ENCODE measurements around the gene MAPKAPK3. TPM values are rescaled to one million over a fixed set of nuclear protein-coding genes. Genes with fewer than 3 reads are reported as not detected.

Gene MAPKAPK3
- polyA plus RNA-seq, 1 donor from 2014 or later = 4.3 TPM

- no peaks in the 10 kb centered on the region for H3K27me3 ChIP-seq (ENCODE audit: insufficient read depth, low read depth, low read length)
- no peaks in the 10 kb centered on the region for H3K9me3 ChIP-seq (ENCODE audit: low read length)
- H3K4me2 ChIP-seq (ENCODE audit: low read length) = no peak overlapping the region
- H3F3A ChIP-seq (ENCODE audit: insufficient read depth, low read length, poor library complexity, severe bottlenecking) = no peaks in the 10 kb centered on the region
- no peak overlapping the region for H3K27ac ChIP-seq (ENCODE audit: low read length)
- H4K20me1 ChIP-seq (ENCODE audit: insufficient read depth) = no peaks in the 10 kb centered on the region
- H3K79me2 ChIP-seq (replicated peaks; ENCODE audit: insufficient read depth, low read length) = no peaks in the 10 kb centered on the region
- H2AFZ ChIP-seq (ENCODE audit: low read depth, low read length) = no peak overlapping the region
- H3K4me3 ChIP-seq (ENCODE audit: low read length) = no peak overlapping the region
- H3K9ac ChIP-seq (ENCODE audit: low read length) = no peak overlapping the region
- TF ChIP-seq SMC3 (conservative IDR thresholded peaks at IDR 0.05; ENCODE audit: poor library complexity) = no peak
- TF ChIP-seq EP300 (conservative IDR thresholded peaks at IDR 0.05; ENCODE audit: poor library complexity, severe bottlenecking) = no peak
- TF ChIP-seq TAF1 (IDR thresholded peaks at IDR 0.05; ENCODE audit: low read depth) = no peak
- TF ChIP-seq REST (IDR thresholded peaks at IDR 0.05; ENCODE audit: borderline replicate concordance) = no peak
- TF ChIP-seq POLR2AphosphoS5 (IDR thresholded peaks at IDR 0.05) = no peak
- TF ChIP-seq EZH2 (IDR thresholded peaks at IDR 0.05; ENCODE audit: borderline replicate concordance, insufficient read depth, low read length, poor library complexity, severe bottlenecking) = no peak
- TF ChIP-seq MXI1 (conservative IDR thresholded peaks at IDR 0.05; ENCODE audit: poor library complexity, severe bottlenecking) = no peak
- no peak for TF ChIP-seq RAD21 (conservative IDR thresholded peaks at IDR 0.05)
- no peak for TF ChIP-seq CTCF (IDR thresholded peaks at IDR 0.05; ENCODE audit: poor library complexity, severe bottlenecking)
- H3K9me2 ChIP-seq (ENCODE audit: insufficient read depth, low read length) = no peaks in the 10 kb centered on the region
- no peaks in the 10 kb centered on the region for H3K36me3 ChIP-seq (ENCODE audit: insufficient read depth, low read length)
These were observed 16.7 kb upstream of the MAPKAPK3 start for GRCh38 chr3:50600141-50600753.

- no peak overlapping the region for H3K27ac ChIP-seq (ENCODE audit: low read length)
- H3F3A ChIP-seq (ENCODE audit: insufficient read depth, low read length, poor library complexity, severe bottlenecking) = no peaks in the 10 kb centered on the region
- no peaks in the 10 kb centered on the region for H3K9me3 ChIP-seq (ENCODE audit: low read length)
- H3K79me2 ChIP-seq (replicated peaks; ENCODE audit: insufficient read depth, low read length) = no peaks in the 10 kb centered on the region
- no peak overlapping the region for H3K4me3 ChIP-seq (ENCODE audit: low read length)
- H3K9ac ChIP-seq (ENCODE audit: low read length) = no peak overlapping the region
- H3K4me2 ChIP-seq (ENCODE audit: low read length) = no peak overlapping the region
- no peaks in the 10 kb centered on the region for H3K27me3 ChIP-seq (ENCODE audit: insufficient read depth, low read depth, low read length)
- H3K36me3 ChIP-seq (ENCODE audit: insufficient read depth, low read length) = no peaks in the 10 kb centered on the region
- H2AFZ ChIP-seq (ENCODE audit: low read depth, low read length) = no peak overlapping the region
- no peaks in the 10 kb centered on the region for H4K20me1 ChIP-seq (ENCODE audit: insufficient read depth)
- TF ChIP-seq EP300 (conservative IDR thresholded peaks at IDR 0.05; ENCODE audit: poor library complexity, severe bottlenecking) = no peak
- no peak for TF ChIP-seq EZH2 (IDR thresholded peaks at IDR 0.05; ENCODE audit: borderline replicate concordance, insufficient read depth, low read length, poor library complexity, severe bottlenecking)
- no peak for TF ChIP-seq CTCF (IDR thresholded peaks at IDR 0.05; ENCODE audit: poor library complexity, severe bottlenecking)
- TF ChIP-seq MXI1 (conservative IDR thresholded peaks at IDR 0.05; ENCODE audit: poor library complexity, severe bottlenecking) = no peak
- no peak for TF ChIP-seq TAF1 (IDR thresholded peaks at IDR 0.05; ENCODE audit: low read depth)
- TF ChIP-seq SMC3 (conservative IDR thresholded peaks at IDR 0.05; ENCODE audit: poor library complexity) = no peak
- no peak for TF ChIP-seq POLR2AphosphoS5 (IDR thresholded peaks at IDR 0.05)
- TF ChIP-seq RAD21 (conservative IDR thresholded peaks at IDR 0.05) = no peak
- TF ChIP-seq REST (IDR thresholded peaks at IDR 0.05; ENCODE audit: borderline replicate concordance) = no peak
- no peaks in the 10 kb centered on the region for H3K9me2 ChIP-seq (ENCODE audit: insufficient read depth, low read length)
These were observed 15.9 kb upstream of the MAPKAPK3 start for GRCh38 chr3:50600841-50601591.
